ENCODE measurements around the gene CC2D1A.
"Not testable (repeated sequence)": the region's sequence is repeated elsewhere in the genome, so short reads cannot be mapped to it uniquely, and the experiment has no call there.

CC2D1A gene

GRCh38 chr19:13959141-13959961 is 53.4 kb downstream of the CC2D1A start:
- in situ Hi-C loops (cut with MboI; ENCODE audit: low sequenced_read_pairs), result no loop called here

- in situ Hi-C loops (cut with MboI; ENCODE audit: low sequenced_read_pairs), result no loop called here
These were observed 54.2 kb downstream of the CC2D1A start for GRCh38 chr19:13959962-13960862.

- in situ Hi-C loops (cut with MboI; ENCODE audit: low sequenced_read_pairs), result no loop called here
These were observed 55.1 kb downstream of the CC2D1A start for GRCh38 chr19:13960863-13961784.

GRCh38 chr19:13961826-13962698 is 56.1 kb downstream of the CC2D1A start:
- in situ Hi-C loops (cut with MboI; ENCODE audit: low sequenced_read_pairs), result no loop called here

GRCh38 chr19:13962699-13963602 is 57.0 kb downstream of the CC2D1A start:
- in situ Hi-C loops (cut with MboI; ENCODE audit: low sequenced_read_pairs), result no loop called here

GRCh38 chr19:13963603-13964105 is 57.7 kb downstream of the CC2D1A start:
- in situ Hi-C loops (cut with MboI; ENCODE audit: low sequenced_read_pairs), result no loop called here

- in situ Hi-C loops (cut with MboI; ENCODE audit: low sequenced_read_pairs), result no loop called here
These were observed 58.8 kb downstream of the CC2D1A start for GRCh38 chr19:13964776-13965175.

- in situ Hi-C loops (cut with MboI; ENCODE audit: low sequenced_read_pairs), result no loop called here
These were observed 59.4 kb downstream of the CC2D1A start for GRCh38 chr19:13965377-13965896.

GRCh38 chr19:13965926-13966683 is 60.1 kb downstream of the CC2D1A start:
- in situ Hi-C loops (cut with MboI; ENCODE audit: low sequenced_read_pairs), result no loop called here

- in situ Hi-C loops (cut with MboI; ENCODE audit: low sequenced_read_pairs), result no loop called here
These were observed 60.7 kb downstream of the CC2D1A start for GRCh38 chr19:13966684-13967128.

- in situ Hi-C loops (cut with MboI; ENCODE audit: low sequenced_read_pairs), result not testable (repeated sequence)
These were observed 61.2 kb downstream of the CC2D1A start for GRCh38 chr19:13967206-13967605.

GRCh38 chr19:13968383-13968935 is 62.5 kb downstream of the CC2D1A start:
- in situ Hi-C loops (cut with MboI; ENCODE audit: low sequenced_read_pairs), result no loop called here

- in situ Hi-C loops (cut with MboI; ENCODE audit: low sequenced_read_pairs), result no loop called here
These were observed 63.0 kb downstream of the CC2D1A start for GRCh38 chr19:13968999-13969398.

- in situ Hi-C loops (cut with MboI; ENCODE audit: low sequenced_read_pairs), result no loop called here
These were observed 63.9 kb downstream of the CC2D1A start for GRCh38 chr19:13969897-13970296.

- in situ Hi-C loops (cut with MboI; ENCODE audit: low sequenced_read_pairs), result not testable (repeated sequence)
These were observed 65.9 kb downstream of the CC2D1A start for GRCh38 chr19:13971868-13972267.

GRCh38 chr19:13972368-13973155 is 66.6 kb downstream of the CC2D1A start:
- in situ Hi-C loops (cut with MboI; ENCODE audit: low sequenced_read_pairs), result no loop called here

All from HL-60/S4 treated with retinoic acid at 250 ng/mL for 4 days and 3 days (cell line).